BE2C (cell line): Measurements from ENCODE around the gene OR3A3.
"Not testable (repeated sequence)": the region's sequence is repeated elsewhere in the genome, so short reads cannot be mapped to it uniquely, and the experiment has no call there.

ENCODE experiments used
- DNase-seq: peaks from one replicate; pipeline ENCODE4 v3.0.0-alpha.2; 2020
- H3K27me3 ChIP-seq: fragments of 250-450 bp; sonication (Bioruptor Pico); 2 replicates; pipeline ENCODE4 v1.5.1; 2020; ENCODE audit warnings: mild to moderate bottlenecking
- H3K36me3 ChIP-seq: fragments of 250-450 bp; sonication (Bioruptor Pico); 2 replicates; pipeline ENCODE4 v1.5.1; 2020; ENCODE audit warnings: mild to moderate bottlenecking
- H3K4me1 ChIP-seq: fragments of 250-450 bp; sonication (Bioruptor Pico); 2 replicates; pipeline ENCODE4 v1.5.1; 2020
- H3K4me3 ChIP-seq: 2 replicates; pipeline ENCODE4 v1.5.1; 2011; ENCODE audit warnings: low read depth, low read length
- H3K9me3 ChIP-seq: fragments of 250-450 bp; sonication (Bioruptor Pico); 2 replicates; pipeline ENCODE4 v1.5.1; 2020
- TF ChIP-seq, protein P1 (sequence below): IDR thresholded peaks from 2 replicates; pipeline ENCODE4 v1.5.1; 2012; ENCODE audit warnings: mild to moderate bottlenecking, low read depth, low read length

Gene OR3A3

DNA sequence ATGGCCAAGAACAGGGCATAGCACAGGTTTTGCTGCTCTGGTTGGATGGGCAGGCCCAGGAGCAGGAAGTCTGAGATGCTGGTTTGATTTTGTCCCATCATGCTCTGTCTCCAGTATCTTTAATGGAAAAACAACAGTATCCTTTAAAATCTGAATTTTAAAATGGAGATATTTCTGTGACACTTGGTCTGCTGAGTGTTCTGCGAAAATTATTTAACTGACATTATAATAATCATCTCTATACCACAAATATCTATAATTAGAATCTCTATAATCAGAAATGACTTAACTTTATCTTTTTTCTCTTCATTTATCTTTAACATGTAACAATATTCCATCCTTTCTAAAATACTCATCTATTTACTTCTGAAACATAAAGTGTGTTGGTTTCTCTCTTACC is 12.9 kb upstream of the OR3A3 start, which contains the start of gene OR1E1:
OR1E1 (minus strand) TSS at position 101 of the 400 bp plus-strand sequence; CDS start at position 101, 0 bp downstream.
- DNase-seq, result no peak
- no peaks in the 10 kb centered on the region for H3K4me1 ChIP-seq
- H3K4me3 ChIP-seq, result no peak within 1 kb of the TSS
- no peaks in the 10 kb centered on the region for H3K36me3 ChIP-seq
- TF ChIP-seq, protein P1, sequence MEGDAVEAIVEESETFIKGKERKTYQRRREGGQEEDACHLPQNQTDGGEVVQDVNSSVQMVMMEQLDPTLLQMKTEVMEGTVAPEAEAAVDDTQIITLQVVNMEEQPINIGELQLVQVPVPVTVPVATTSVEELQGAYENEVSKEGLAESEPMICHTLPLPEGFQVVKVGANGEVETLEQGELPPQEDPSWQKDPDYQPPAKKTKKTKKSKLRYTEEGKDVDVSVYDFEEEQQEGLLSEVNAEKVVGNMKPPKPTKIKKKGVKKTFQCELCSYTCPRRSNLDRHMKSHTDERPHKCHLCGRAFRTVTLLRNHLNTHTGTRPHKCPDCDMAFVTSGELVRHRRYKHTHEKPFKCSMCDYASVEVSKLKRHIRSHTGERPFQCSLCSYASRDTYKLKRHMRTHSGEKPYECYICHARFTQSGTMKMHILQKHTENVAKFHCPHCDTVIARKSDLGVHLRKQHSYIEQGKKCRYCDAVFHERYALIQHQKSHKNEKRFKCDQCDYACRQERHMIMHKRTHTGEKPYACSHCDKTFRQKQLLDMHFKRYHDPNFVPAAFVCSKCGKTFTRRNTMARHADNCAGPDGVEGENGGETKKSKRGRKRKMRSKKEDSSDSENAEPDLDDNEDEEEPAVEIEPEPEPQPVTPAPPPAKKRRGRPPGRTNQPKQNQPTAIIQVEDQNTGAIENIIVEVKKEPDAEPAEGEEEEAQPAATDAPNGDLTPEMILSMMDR, result no peak
- no peaks in the 10 kb centered on the region for H3K27me3 ChIP-seq
- H3K9me3 ChIP-seq, result no peaks in the 10 kb centered on the region

DNA sequence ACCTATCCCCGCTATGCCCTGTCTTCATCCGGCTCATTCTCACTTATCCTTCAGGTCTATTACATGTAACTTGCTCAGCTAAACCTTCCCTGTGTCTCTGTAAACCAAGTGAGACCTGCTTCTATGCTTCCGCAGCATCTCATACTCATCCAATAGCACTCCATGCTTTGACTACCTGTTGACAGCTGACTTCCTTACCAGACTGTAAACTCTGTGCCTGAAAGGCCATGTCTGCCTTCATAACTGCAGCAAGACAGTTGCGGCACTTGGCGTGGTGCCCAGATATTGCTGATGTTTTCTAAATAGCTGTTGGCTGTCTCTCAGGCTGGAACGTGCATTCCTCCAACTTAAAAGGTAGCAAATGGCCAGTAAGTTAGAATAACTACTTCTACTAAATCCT is 11.1 kb upstream of the OR3A3 start:
- Histone ChIP-seq H3K27me3 (no peaks in the 10 kb centered on the region), H3K36me3 (no peaks in the 10 kb centered on the region), H3K9me3 (no peaks in the 10 kb centered on the region), H3K4me1 (no peaks in the 10 kb centered on the region), H3K4me3 (no peak overlapping the region)
- DNase-seq, result no peak
- TF ChIP-seq, protein P1, result no peak

DNA sequence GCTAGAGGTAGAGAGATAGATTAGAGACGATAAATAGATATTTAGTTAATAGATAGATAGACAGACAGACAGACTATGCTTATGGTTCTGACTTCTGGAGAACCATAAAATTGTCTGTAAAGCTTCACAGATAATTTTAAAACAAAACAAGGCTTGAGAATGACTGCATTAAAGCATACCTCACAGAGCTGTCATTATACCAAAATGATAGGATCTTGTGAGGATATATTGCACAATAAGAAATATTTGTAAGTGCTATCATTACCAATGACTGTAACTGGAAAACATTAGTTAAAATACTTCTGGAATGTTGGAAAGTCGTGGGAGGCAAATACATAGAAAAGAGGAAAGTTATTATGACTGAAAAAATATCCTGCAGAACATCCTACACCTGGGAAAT is 9.4 kb upstream of the OR3A3 start:
- Histone ChIP-seq H3K36me3 (no peaks in the 10 kb centered on the region), H3K4me3 (no peak overlapping the region), H3K9me3 (no peaks in the 10 kb centered on the region), H3K4me1 (no peaks in the 10 kb centered on the region), H3K27me3 (no peaks in the 10 kb centered on the region)
- DNase-seq, result no peak
- TF ChIP-seq, protein P1, result no peak

GRCh38 chr17:3403856-3404255 is 7.3 kb upstream of the OR3A3 start:
- not testable (repeated sequence) for DNase-seq, H3K4me3 ChIP-seq, H3K27me3 ChIP-seq, H3K36me3 ChIP-seq, H3K9me3 ChIP-seq, H3K4me1 ChIP-seq

DNA sequence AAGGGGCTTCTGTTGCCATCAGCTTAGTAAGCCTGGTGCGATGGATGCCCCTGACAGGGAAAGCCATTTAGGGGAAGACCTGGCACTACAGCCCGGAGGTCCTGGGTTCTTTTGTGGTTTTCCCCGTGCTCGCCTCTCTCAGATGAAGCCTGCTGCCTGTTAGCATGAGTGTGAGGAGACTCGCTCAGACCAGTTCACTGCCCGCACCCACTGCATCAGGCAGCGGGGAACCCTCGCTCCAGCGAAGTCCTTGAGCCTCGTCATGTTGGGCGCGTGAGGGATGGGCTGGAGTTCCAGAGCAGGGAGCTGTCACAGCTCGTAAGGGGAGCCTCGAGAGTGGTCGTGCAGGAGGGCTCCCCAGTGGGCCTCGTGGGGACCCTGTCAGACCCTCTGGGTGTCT is 1.0 kb downstream of the OR3A3 start:
- H3K9me3 ChIP-seq, H3K27me3 ChIP-seq, H3K4me3 ChIP-seq, H3K4me1 ChIP-seq, DNase-seq, H3K36me3 ChIP-seq: not testable (repeated sequence)

DNA sequence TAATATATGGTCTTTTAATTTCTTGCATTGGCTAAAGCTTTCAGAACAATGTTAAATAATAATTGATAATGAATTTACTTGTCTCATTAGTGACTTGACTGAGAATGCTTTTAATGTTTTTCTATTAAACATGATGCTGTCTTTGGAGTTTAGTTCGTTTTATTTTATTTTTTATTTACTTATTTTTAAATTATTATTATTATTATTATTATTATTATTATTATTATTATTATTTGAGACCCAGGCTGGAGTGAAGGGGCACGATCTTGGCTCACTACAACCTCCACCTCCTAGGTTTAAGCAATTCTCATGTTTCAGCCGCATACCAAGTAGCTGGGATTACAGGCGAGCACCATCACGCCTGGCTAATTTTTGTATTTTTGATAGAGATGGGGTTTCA is 4.4 kb downstream of the OR3A3 start:
- Histone ChIP-seq H3K27me3 (no peaks in the 10 kb centered on the region), H3K36me3 (no peaks in the 10 kb centered on the region), H3K4me3 (no peak overlapping the region), H3K4me1 (no peaks in the 10 kb centered on the region), H3K9me3 (no peaks in the 10 kb centered on the region)
- no peak for DNase-seq
- TF ChIP-seq, protein P1, result no peak

- Histone ChIP-seq H3K9me3 (no peaks in the 10 kb centered on the region), H3K4me3 (no peak overlapping the region), H3K36me3 (no peaks in the 10 kb centered on the region), H3K4me1 (no peaks in the 10 kb centered on the region), H3K27me3 (no peaks in the 10 kb centered on the region)
- TF ChIP-seq, protein P1, result no peak
- DNase-seq, result no peak
Measured at GRCh38 chr17:3418222-3418621, 7.1 kb downstream of the OR3A3 start.

GRCh38 chr17:3433215-3433614 is 22.0 kb downstream of the OR3A3 start:
- not testable (repeated sequence) for H3K36me3 ChIP-seq, H3K4me1 ChIP-seq, H3K4me3 ChIP-seq, DNase-seq, H3K9me3 ChIP-seq, H3K27me3 ChIP-seq
